Right lobe of liver (tissue), 6 donors: ENCODE results near the gene RTL1. TPM values are rescaled to one million over a fixed set of nuclear protein-coding genes. Genes with fewer than 3 reads are reported as not detected.

Experiments
- ATAC-seq, 4 donors: fragments of 200-7000 bp; cut with Tn5 transposase; one replicate each; pipeline ENCODE4 v1.9.1; 2020; ENCODE audit warnings: mild to moderate bottlenecking in 4 of 4, moderate library complexity in 4 of 4
- DNase-seq, 3 donors: peaks; one replicate each; pipeline ENCODE4 v3.0.0-alpha.2; 2020
- H3K27ac ChIP-seq, 3 donors: fragments of 200-600 bp; one replicate each; pipeline ENCODE4 v1.8.0; 2022
- H3K27me3 ChIP-seq, 2 donors: fragments of 200-600 bp; one replicate each; pipeline ENCODE4 v1.8.0; 2022
- H3K36me3 ChIP-seq, 4 donors: fragments of 200-600 bp; sonication (generic) in 1 of 4; one replicate each; pipeline versions ENCODE4 v1.5.1 to v1.8.0; 2017 to 2022; ENCODE audit warnings: control low read depth in 1 of 4
- H3K4me1 ChIP-seq, 4 donors: fragments of 200-600 bp; sonication (generic) in 1 of 4; one replicate each; pipeline versions ENCODE4 v1.5.1 to v1.8.0; 2017 to 2022; ENCODE audit warnings: control low read depth in 1 of 4
- H3K4me3 ChIP-seq, 3 donors: fragments of 200-600 bp; one replicate each; pipeline ENCODE4 v1.8.0; 2022
- H3K9me3 ChIP-seq, 4 donors: fragments of 200-600 bp; sonication (generic) in 1 of 4; one replicate each; pipeline versions ENCODE4 v1.5.1 to v1.8.0; 2017 to 2022; ENCODE audit warnings: control low read depth in 1 of 4
- POLR2A ChIP-seq: fragments of 450-650 bp; IDR thresholded peaks from one replicate; pipeline ENCODE4 v1.6.1; 2017; ENCODE audit warnings: antibody characterized with exemption, mild to moderate bottlenecking
- WGBS: methylation state at CpG from one replicate; pipeline ENCODE4 v1.1.6; 2018; ENCODE audit warnings: low coverage, low lambda C conversion rate; ENCODE audit not compliant: insufficient coverage; ENCODE audit errors: missing lambda C conversion rate; 5-methylcytosine and 5-hydroxymethylcytosine counted together
- intact Hi-C, 2 donors: fragments of 100-400 bp; cut with DNase I; formaldehyde crosslinking; loops; one replicate each; pipeline versions ENCODE4 v1.11.2 to v1.14.1; 2022
- total RNA-seq, 6 experiments: library from RNA; depleted of rRNA in 2 of 6; stranded (reverse); fragments of >200 nt in 2 of 6; fragmentation: NEBNext Ultra II Directional in 3 of 6; extraction: Animal tissue kit (Norgen Biotek cat#: 25700) in 3 of 6; gene quantifications; one replicate each; pipeline versions ENCODE4 v1.1.0 to v1.2.4, GENCODE V29; 2016 to 2023
- TF ChIP-seq, protein P1 (sequence below), 4 donors: fragments of 200-600 bp in 3 of 4; fragments of 450-650 bp in 1 of 4; IDR thresholded peaks; one replicate each; pipeline versions ENCODE4 v1.5.1 to v1.8.0; 2016 to 2022; ENCODE audit warnings: antibody characterized with exemption in 4 of 4, mild to moderate bottlenecking in 2 of 4
- donor health status: DM: no; HTN: yes; CAD: no.
- donor health status: DM: no; HTN: no; CAD: no.
- donor health status: DM: no; HTN: no; CAD: no.
- donor health status: DM: no; HTN: yes; CAD: no.
- donor health status: DM: no; HTN: yes; CAD: no.

RTL1 gene
- total RNA-seq, 6 experiments from 2014 or later: 0.04 TPM; not detected in 5

DNA sequence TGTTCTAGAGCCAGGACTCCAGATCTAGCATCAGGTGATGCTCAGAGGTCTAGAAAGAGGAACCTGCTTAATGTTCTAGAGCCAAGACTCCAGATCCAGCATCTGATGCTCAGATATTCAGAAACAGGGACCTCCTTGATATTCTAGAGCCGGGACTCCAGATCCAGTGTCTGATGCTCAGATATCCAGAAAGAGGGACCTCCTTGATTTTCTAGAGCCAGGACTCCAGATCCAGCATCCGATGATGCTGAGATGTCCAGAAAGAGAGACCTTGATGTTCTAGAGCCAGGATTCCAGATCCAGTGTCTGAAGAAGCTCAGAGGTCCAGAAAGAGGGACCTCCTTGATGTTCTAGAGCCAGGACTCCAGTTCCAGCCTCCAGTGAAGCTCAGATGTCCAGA lies 40.7 kb downstream of the RTL1 start:
- ATAC-seq (no peak), DNase-seq (no peak)
- Histone ChIP-seq H3K27me3 (no peaks in the 10 kb centered on the region), H3K4me1 (no peaks in the 10 kb centered on the region), H3K27ac (no peak overlapping the region), H3K36me3 (no peaks in the 10 kb centered on the region), H3K4me3 (no peak overlapping the region), H3K9me3 (no peaks in the 10 kb centered on the region)
- intact Hi-C loops: no loop called here
- 63% methylated on average over 2 of the region's 2 CpGs for WGBS
- no peak for TF ChIP-seq POLR2A
- TF ChIP-seq, protein P1, sequence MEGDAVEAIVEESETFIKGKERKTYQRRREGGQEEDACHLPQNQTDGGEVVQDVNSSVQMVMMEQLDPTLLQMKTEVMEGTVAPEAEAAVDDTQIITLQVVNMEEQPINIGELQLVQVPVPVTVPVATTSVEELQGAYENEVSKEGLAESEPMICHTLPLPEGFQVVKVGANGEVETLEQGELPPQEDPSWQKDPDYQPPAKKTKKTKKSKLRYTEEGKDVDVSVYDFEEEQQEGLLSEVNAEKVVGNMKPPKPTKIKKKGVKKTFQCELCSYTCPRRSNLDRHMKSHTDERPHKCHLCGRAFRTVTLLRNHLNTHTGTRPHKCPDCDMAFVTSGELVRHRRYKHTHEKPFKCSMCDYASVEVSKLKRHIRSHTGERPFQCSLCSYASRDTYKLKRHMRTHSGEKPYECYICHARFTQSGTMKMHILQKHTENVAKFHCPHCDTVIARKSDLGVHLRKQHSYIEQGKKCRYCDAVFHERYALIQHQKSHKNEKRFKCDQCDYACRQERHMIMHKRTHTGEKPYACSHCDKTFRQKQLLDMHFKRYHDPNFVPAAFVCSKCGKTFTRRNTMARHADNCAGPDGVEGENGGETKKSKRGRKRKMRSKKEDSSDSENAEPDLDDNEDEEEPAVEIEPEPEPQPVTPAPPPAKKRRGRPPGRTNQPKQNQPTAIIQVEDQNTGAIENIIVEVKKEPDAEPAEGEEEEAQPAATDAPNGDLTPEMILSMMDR (IDR thresholded peaks at IDR 0.05): no peak

GRCh38 chr14:100862277-100862676 lies 41.2 kb downstream of the RTL1 start:
- Histone ChIP-seq H3K27ac (no peak overlapping the region), H3K36me3 (no peaks in the 10 kb centered on the region), H3K27me3 (no peaks in the 10 kb centered on the region), H3K9me3 (no peaks in the 10 kb centered on the region), H3K4me1 (no peaks in the 10 kb centered on the region), H3K4me3 (no peak overlapping the region)
- intact Hi-C loops: no loop called here
- no peak for TF ChIP-seq POLR2A
- TF ChIP-seq, protein P1 (IDR thresholded peaks at IDR 0.05): no peak
- ATAC-seq (no peak), DNase-seq (peak in 1 of 3 donors; percentile 48)
- whole genome bisulfite sequencing: 72% methylated on average over 3 of the region's 3 CpGs

DNA sequence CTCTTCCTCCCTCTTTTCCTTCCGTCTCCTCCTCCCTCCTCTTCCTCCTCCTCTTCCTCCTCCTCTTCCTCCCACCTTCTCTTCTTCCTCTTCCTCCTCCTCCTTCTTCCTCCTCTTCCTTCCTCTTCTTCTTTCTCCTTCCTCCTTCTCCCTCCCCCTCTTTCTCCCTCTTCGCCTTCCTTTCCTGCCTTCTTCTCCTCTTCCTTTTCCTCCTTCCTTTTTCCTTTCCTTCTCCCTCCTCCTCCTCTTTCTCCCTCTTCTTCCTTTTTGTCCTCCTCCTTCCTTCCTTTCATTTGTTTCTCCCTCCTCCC lies 41.6 kb downstream of the RTL1 start:
- TF ChIP-seq POLR2A: no peak
- no peaks in the 10 kb centered on the region for H3K27me3 ChIP-seq
- no peak overlapping the region for H3K4me3 ChIP-seq
- ATAC-seq (no peak), DNase-seq (no peak)
- H3K9me3 ChIP-seq: no peaks in the 10 kb centered on the region
- WGBS: 67% methylated on average over 2 of the region's 2 CpGs
- H3K36me3 ChIP-seq: no peaks in the 10 kb centered on the region
- no peaks in the 10 kb centered on the region for H3K4me1 ChIP-seq
- intact Hi-C loops: no loop called here
- H3K27ac ChIP-seq: no peak overlapping the region

GRCh38 chr14:100861188-100861936 lies 42.2 kb downstream of the RTL1 start:
- TF ChIP-seq POLR2A: no peak
- Histone ChIP-seq H3K27me3 (no peaks in the 10 kb centered on the region), H3K27ac (no peak overlapping the region), H3K4me3 (no peak overlapping the region), H3K36me3 (no peaks in the 10 kb centered on the region), H3K9me3 (no peaks in the 10 kb centered on the region), H3K4me1 (no peaks in the 10 kb centered on the region)
- WGBS: 67% methylated on average over 2 of the region's 16 CpGs
- peak in 1 of 3 donors; percentile 52 for DNase-seq
- intact Hi-C loops: no loop called here
- ATAC-seq: no peak

GRCh38 chr14:100860556-100861187 lies 42.9 kb downstream of the RTL1 start:
- ATAC-seq: no peak
- DNase-seq: peak in 1 of 3 donors; percentile 46

More at GRCh38 chr14:100860556-100861187, 42.9 kb downstream of the RTL1 start:
- Histone ChIP-seq H3K9me3 (no peaks in the 10 kb centered on the region), H3K27ac (no peak overlapping the region), H3K36me3 (no peaks in the 10 kb centered on the region), H3K4me1 (no peaks in the 10 kb centered on the region), H3K4me3 (no peak overlapping the region), H3K27me3 (no peaks in the 10 kb centered on the region)
- 60% methylated on average over 2 of the region's 19 CpGs for WGBS
- intact Hi-C loops: no loop called here
- no peak for TF ChIP-seq POLR2A
- TF ChIP-seq, protein P1 (IDR thresholded peaks at IDR 0.05): no peak
